Measurements from ENCODE around the gene MYO1E.

Gene MYO1E

DNA sequence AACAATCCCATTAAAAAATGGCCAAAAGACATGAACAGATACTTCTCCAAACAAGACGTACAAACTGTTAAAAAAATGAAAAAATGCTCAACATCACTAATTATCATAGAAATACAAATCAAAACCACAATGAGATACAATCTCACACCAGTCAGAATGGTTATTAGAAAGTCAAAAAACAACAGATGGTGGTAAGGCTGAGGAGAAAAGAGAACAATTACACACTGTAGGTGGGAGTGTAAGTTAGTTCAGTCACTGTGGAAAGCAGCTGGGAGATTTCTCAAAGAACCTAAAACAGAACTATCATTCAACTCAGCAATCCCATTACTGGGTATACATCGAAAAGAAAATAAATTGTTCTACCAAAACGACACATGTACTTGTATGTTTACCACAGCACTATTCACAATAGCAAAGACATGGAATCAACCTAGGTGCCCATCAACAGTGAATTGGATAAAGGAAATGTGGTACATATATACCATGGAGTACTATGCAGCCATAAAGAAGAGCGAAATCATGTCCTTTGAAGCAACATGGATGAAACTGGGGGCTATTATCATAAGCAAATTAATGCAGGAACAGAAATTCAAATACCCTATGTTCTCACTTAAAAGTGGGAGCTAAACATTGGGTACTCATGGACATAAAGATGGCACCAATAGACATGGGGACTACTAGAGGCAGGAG lies 51.5 kb downstream of the MYO1E start:
- no peak for DNase-seq (ENCODE audit: low read depth in 1 of 2, low spot score in 1 of 2)

DNA sequence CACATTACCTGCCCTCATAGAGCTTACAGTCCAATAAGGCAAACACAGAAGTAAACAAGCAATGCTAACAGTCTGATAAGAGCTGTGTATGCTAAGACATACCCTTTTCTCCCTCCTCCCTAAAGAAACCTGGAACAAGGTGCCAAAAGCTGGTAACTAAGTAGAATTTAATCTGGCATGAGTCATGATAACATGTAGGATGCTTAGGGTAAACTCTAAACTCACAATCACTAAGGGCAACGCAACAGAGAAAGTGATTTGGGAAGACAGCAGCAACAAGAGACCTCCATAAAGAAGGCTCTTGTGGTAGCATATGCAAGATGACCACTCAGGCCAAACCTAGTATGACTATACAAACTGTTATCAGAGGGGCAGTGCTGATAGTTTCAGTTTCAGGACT lies 55.5 kb downstream of the MYO1E start:
- no peak for DNase-seq (ENCODE audit: low read depth in 1 of 2, low spot score in 1 of 2)

DNA sequence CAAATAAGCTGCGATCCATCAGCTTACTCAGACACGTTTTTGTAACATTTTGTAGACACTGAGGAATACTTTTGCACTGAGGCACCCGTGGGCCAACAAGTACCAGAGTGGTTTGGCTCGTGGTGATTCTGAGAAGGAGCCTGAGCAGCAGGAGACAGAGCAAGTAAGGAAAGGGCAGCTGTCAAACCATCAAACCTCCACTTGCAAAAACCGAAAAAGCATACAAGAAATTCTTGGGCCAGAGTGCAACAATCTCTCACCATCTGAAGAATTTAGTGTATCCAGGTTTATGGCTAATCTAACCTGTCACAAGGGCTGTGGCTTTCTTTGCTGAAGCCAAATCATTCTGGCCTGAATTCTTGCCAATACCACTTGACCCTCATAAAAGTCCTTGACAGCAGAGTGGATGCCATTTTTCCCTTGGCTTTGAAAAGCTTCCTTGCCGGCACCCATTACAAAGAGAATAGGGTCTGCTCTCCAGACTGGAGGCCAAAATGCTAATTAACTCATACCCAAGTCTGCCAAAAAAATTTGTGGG lies 56.7 kb downstream of the MYO1E start:
- no peak for DNase-seq (ENCODE audit: low read depth in 1 of 2, low spot score in 1 of 2)

GRCh38 chr15:59313641-59314332 lies 58.9 kb downstream of the MYO1E start:
- no peak for DNase-seq (ENCODE audit: low read depth in 1 of 2, low spot score in 1 of 2)

- no peak for DNase-seq (ENCODE audit: low read depth in 1 of 2, low spot score in 1 of 2)
These were observed 60.5 kb downstream of the MYO1E start for GRCh38 chr15:59312205-59312604.

DNA sequence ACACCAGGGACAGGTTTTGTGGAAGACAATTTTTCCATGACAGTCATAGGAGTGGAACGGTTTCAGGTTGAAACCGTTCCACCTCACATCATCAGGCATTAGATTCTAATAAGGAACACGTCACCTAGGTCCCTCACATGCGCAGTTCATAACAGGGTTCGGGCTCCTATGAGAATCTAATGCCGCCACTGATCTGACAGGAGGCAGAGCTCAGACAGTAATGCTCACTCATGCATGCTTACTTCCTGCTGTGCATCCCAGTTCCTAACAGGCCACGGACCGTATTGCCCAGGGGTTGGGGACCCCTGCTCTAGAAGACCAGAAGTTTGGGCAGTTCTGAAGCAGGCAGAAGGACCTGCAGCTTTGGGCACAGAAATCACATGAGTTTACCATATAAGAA lies 61.5 kb downstream of the MYO1E start:
- DNase-seq (ENCODE audit: low read depth in 1 of 2, low spot score in 1 of 2) = no peak

- no peak for DNase-seq (ENCODE audit: low read depth in 1 of 2, low spot score in 1 of 2)
These were observed 63.3 kb downstream of the MYO1E start for GRCh38 chr15:59309405-59309804.

DNA sequence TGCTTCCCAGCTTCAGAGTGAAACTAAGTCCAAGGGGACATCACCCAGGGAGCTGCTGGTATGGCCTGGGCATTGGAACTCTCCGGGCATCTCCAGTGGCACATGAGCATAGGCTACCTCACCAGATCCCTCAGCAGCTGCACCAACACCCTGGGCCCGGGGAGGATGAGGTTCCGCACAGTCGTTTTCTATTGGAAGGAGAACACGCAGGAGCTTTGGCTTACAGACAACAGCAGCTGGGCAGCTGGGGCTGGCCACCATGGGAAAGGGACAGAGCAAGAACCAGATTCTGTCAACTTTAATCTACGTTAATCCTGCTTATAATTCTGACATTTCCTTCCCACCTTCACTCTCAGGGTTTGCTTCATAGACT lies 65.5 kb downstream of the MYO1E start:
- no peak for DNase-seq (ENCODE audit: low read depth in 1 of 2, low spot score in 1 of 2)

- no peak for DNase-seq (ENCODE audit: low read depth in 1 of 2, low spot score in 1 of 2)
These were observed 66.0 kb downstream of the MYO1E start for GRCh38 chr15:59306520-59307164.

DNA sequence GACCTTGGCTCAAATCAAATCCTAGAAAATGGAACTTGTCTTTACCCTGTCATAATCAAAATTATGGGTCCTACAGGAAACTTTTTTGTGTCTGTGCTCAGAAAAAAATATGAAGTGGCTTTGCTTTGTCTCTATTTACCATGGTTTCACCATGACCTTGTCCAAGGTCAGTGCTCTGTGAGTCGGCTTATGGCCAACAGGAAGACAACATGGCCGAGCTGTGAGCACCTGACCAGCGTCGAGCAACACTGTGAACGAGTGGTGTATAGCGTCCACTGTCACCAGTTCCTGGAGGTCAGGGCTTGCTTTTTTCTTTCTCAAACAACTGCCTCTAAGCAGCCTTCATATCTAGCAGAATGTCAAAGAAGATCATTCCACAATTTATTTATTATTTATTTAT lies 67.9 kb downstream of the MYO1E start:
- DNase-seq (ENCODE audit: low read depth in 1 of 2, low spot score in 1 of 2) = no peak

DNA sequence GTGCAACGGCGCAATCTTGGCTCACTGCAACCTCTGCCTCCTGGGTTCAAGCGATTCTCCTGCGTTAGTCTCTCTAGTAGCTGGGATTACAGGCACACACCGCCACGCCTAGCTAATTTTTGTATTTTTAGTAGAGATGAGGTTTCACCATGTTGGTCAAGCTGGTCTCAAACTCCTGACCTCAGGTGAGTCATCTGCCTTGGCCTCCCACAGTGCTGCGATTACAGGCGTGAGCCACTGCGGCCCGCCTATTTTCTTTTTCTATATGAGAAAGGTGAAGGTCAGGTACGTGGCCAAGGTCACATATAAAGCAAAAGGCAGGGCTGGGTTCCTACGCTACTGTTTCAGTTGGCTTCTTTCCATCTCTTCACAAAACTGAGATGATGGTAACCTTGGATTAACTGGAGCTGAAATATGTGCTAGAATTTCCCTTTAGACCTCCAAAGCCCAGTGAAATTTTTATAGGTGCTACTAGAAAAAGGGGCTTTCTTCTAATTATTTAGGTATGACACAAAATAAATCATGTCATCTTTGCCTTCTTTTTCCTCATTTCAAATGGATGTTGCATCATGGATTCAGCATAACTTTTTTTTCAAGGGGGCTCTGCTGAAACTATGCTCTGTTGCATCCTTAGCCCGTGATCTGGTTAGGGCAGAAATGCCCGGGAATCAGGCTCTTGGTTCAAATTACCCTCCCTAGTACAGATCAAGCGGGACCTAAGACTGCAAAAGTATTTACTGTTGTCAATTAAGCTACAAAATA lies 68.5 kb downstream of the MYO1E start:
- no peak for DNase-seq (ENCODE audit: low read depth in 1 of 2, low spot score in 1 of 2)

- no peak for DNase-seq (ENCODE audit: low read depth in 1 of 2, low spot score in 1 of 2)
These were observed 69.0 kb downstream of the MYO1E start for GRCh38 chr15:59303633-59304032.

GRCh38 chr15:59303136-59303535 lies 69.5 kb downstream of the MYO1E start:
- DNase-seq (ENCODE audit: low read depth in 1 of 2, low spot score in 1 of 2) = no peak

DNA sequence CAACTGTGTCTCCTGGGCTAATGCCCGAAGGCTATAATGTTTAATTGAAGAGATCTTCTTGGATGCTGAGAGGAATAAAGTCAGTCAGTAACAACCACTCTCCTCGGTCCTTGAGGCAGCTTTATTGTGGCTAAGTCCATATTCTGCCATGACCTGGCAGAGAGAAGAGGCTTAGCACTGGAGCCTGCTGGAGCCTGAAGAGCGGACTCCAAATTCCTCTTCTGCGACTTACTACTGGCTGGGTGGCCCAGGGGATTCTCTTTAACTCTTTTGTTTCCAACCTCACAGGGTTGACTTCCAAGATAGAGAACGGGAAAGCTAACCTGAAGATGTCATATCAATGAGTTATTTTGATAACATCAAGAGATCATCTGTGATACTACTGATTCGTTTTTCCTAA lies 71.1 kb downstream of the MYO1E start:
- no peak for DNase-seq (ENCODE audit: low read depth in 1 of 2, low spot score in 1 of 2)

DNA sequence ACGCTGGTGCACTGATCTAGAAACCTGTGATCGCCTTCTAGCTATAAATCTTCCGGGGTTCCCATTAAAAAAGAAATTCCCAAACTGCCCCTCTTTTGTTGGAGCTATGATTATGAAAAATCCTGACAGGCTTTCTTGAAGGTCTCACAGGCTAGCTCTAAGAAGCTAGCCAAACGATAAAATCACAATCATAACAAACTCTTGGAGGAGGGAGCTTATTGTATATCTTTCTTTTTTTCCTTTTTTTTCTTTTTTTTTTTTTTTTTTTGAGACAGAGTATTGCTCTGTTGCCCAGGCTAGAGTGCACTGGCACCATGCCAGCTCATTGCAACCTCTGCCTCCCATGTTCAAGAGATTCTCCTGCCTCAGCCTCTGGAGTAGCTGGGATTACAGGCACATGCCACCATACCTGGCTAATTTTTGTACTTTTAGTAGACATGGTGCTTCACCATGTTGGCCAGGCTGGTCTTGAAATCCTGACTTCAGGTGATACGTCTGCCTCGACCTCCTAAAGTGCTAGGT lies 72.0 kb downstream of the MYO1E start:
- no peak for DNase-seq (ENCODE audit: low read depth in 1 of 2, low spot score in 1 of 2)

DNA sequence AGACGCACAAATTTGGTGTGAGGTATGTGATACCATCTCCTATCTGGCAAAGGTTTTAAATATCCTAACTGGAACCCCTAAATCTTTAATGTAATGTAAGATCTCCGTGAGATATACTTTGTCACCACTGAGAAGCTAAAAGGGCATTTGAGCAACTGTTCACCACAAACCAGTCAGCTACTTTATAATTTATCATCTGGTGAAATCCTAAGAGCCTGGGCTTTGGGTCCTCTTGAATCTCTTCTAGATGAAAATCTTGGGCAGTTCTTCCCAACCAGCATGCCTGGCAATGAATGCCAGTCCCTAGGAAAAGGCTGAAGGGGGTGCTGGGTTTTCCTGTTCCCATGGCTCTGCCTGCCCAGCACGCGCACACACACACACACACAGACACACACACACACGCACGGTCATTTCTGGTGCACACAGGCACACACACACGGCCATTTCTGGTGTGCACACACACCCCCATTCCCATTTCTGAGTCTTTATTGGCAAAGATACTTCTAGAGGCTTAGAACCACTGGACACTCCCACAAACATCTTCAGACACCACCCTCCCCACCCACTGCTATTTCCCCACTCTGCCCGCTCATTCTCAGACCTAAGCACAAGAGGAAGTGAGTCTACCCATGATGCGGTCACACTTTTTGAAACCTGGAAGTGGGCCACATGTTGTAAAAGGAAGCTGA lies 72.6 kb downstream of the MYO1E start:
- peak; percentile 26 to 67 for DNase-seq (ENCODE audit: low read depth in 1 of 2, low spot score in 1 of 2)

GRCh38 chr15:59298854-59299250 lies 73.8 kb downstream of the MYO1E start:
- no peak for DNase-seq (ENCODE audit: low read depth in 1 of 2, low spot score in 1 of 2)

DNA sequence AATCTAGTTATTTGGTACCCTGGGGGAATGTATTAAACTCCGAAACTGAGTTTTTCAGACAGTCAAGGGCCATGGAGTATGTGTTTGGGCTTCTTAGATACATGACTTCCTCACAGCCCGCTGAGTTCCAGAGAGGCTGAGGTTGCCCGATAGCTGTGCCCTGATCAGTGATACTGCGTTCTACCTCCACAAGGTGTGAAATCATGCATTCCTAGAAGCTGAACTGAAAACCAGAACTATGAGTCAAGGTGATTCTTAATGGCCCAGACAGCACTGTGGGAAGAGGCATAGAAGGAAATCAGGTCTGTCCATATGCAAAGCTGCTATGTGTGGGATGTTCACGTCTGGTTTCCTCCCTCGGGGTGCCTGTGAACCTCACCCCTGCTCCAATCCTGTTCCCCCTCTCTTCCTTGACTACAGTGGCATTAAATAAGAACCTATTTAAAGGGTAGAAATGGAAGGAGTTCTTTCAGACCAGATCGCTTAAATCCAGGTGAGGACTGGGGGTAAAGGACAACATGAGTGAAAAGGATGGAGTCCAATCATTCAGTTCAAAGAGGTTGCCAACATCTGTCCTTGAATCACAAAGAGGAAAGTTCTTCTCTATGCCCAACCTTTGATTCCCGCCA lies 74.3 kb downstream of the MYO1E start:
- DNase-seq (ENCODE audit: low read depth in 1 of 2, low spot score in 1 of 2) = peak in 1 of 2 donors; percentile 32

DNA sequence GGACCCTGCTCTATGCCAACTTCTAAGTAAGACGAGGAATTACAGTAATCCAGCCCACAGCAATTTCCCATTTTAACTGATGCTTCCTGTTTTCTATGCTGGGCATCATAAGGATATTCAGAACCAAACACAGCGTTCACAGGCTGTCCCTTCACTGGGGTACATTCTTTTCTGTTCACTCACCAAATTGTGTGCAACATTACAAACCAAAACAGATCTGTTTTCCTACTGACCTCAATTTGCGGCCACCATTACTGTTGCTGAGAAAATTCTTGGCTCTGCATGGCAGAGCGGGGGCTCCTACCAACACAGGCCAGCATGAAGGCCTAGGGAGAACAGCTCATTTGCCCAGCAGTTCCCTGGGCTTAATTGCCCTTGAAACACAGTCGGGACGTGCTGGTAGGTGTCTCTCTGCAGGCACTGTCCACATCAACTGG lies 76.5 kb downstream of the MYO1E start:
- no peak for DNase-seq (ENCODE audit: low read depth in 1 of 2, low spot score in 1 of 2)
